RPMI8226 (cell line): Measurements from ENCODE around the gene EN2.

ENCODE experiments used
- DNase-seq: peaks from one replicate; pipeline ENCODE4 v3.0.0-alpha.2; 2015

EN2 gene

GRCh38 chr7:155511702-155511996 lies 53.7 kb downstream of the EN2 start:
- no peak for DNase-seq

- DNase-seq, result no peak
These were observed 54.4 kb downstream of the EN2 start for GRCh38 chr7:155512246-155512887.

GRCh38 chr7:155513543-155514285 lies 55.8 kb downstream of the EN2 start:
- DNase-seq, result no peak

GRCh38 chr7:155514296-155514695 lies 56.4 kb downstream of the EN2 start:
- DNase-seq, result no peak
